BLaER1 treated with 17β-estradiol and CSF1 and Interleukin-3, amounts not matched to agents 10 nM and 100 nM (cell line): ENCODE data around the gene CPEB1.
"Not testable (repeated sequence)": the region's sequence is repeated elsewhere in the genome, so short reads cannot be mapped to it uniquely, and the experiment has no call there.

ENCODE experiments used
- H3K27ac ChIP-seq, 11 experiments: shearing (Covaris generic); formaldehyde crosslinking; 2 replicates each; pipeline ENCODE4 v1.8.1; 2022
- H3K27me3 ChIP-seq, 11 experiments: shearing (Covaris generic); formaldehyde crosslinking; 2 replicates each; pipeline ENCODE4 v1.8.1; 2022
- H3K36me3 ChIP-seq, 11 experiments: shearing (Covaris generic); formaldehyde crosslinking; 2 replicates each; pipeline ENCODE4 v1.8.1; 2022
- H3K4me1 ChIP-seq, 10 experiments: shearing (Covaris generic); formaldehyde crosslinking; 2 replicates each; pipeline ENCODE4 v1.8.1; 2022
- H3K4me2 ChIP-seq, 11 experiments: shearing (Covaris generic); formaldehyde crosslinking; 2 replicates each; pipeline ENCODE4 v1.8.1; 2022
- H3K4me3 ChIP-seq, 10 experiments: shearing (Covaris generic); formaldehyde crosslinking; 2 replicates each; pipeline ENCODE4 v1.8.1; 2022
- H3K9ac ChIP-seq, 11 experiments: shearing (Covaris generic); formaldehyde crosslinking; 2 replicates each; pipeline ENCODE4 v1.8.1; 2022
- H3K9me3 ChIP-seq, 11 experiments: shearing (Covaris generic); formaldehyde crosslinking; replicated peaks in 1 of 11; 2 replicates each; pipeline ENCODE4 v1.8.1; 2022
- H4K20me1 ChIP-seq, 11 experiments: shearing (Covaris generic); formaldehyde crosslinking; 2 replicates each; pipeline ENCODE4 v1.8.1; 2022
- Cebpa-rat ChIP-seq, 11 experiments: shearing (Covaris generic); IDR thresholded peaks; 2 replicates each; pipeline ENCODE4 v1.8.1; 2022

The CPEB1 gene

DNA sequence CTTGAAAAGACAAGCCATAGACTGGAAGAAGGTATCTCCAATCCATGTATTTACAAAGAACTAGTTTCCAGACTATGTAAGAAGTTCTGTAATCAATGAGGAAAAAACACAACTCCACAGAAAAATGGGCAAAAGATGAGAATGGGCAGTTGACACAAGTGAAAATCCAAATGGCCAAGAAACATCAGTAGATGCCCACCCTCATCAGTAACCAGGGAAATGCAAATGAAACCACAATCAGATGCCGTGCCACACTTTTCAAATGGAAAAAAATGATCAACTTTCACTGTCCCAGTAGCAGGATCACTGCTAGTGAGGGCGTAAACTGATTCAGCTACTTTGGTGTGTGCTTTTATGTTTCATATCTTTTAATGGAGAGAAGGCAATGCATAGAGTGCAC lies 4.5 kb upstream of the CPEB1 start:
- no peak overlapping the region for H3K4me3 ChIP-seq
- no peaks in the 10 kb centered on the region for H4K20me1 ChIP-seq
- no peaks in the 10 kb centered on the region for H3K4me1 ChIP-seq
- H3K27ac ChIP-seq: no peak overlapping the region
- no peaks in the 10 kb centered on the region for H3K36me3 ChIP-seq
- no peak overlapping the region for H3K9ac ChIP-seq
- H3K4me2 ChIP-seq: no peak overlapping the region
- no peaks in the 10 kb centered on the region for H3K27me3 ChIP-seq
- TF ChIP-seq Cebpa-rat (IDR thresholded peaks at IDR 0.05): no peak
- peaks cover 11 to 19% (median 16%) of the 10 kb centered on the region in 11 experiments for H3K9me3 ChIP-seq

DNA sequence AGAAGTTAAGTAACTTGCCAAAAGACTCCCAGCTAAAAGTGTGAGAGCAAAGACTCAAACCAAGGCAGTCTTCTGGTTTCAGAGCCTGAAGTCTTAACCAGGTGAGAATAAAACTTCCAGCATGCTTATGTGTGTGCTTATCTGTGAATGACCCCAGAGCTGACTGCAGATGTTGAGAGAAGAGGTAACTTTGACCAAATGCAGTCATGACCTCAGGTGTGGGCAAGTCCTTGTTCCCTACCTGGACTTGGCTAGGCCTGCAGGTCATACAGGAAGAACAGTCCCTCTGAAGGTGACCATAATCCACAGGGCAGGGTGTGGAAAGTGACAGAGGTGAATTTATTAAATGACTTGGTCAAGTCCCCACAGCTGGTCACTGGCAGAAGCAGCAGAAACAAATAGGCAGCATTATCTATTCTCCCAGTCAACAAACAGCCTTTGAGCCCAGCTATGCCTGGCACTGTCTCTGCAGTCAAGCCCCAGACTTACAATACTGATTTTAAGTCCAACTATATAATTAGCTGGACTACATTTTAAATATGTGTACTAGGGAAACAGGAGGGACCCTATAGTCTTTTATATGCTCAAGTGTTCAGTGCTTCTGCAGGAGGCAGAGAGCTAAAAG lies 3.0 kb upstream of the CPEB1 start:
- no peaks in the 10 kb centered on the region for H3K27me3 ChIP-seq
- peaks cover 16 to 25% (median 22%) of the 10 kb centered on the region in 11 experiments for H3K9me3 ChIP-seq
- no peak overlapping the region for H3K27ac ChIP-seq
- no peak for TF ChIP-seq Cebpa-rat (IDR thresholded peaks at IDR 0.05)
- no peak overlapping the region for H3K4me2 ChIP-seq
- H3K9ac ChIP-seq: no peak overlapping the region
- H3K4me1 ChIP-seq: no peaks in the 10 kb centered on the region
- no peak overlapping the region for H3K4me3 ChIP-seq
- H4K20me1 ChIP-seq: no peaks in the 10 kb centered on the region
- H3K36me3 ChIP-seq: no peaks in the 10 kb centered on the region

DNA sequence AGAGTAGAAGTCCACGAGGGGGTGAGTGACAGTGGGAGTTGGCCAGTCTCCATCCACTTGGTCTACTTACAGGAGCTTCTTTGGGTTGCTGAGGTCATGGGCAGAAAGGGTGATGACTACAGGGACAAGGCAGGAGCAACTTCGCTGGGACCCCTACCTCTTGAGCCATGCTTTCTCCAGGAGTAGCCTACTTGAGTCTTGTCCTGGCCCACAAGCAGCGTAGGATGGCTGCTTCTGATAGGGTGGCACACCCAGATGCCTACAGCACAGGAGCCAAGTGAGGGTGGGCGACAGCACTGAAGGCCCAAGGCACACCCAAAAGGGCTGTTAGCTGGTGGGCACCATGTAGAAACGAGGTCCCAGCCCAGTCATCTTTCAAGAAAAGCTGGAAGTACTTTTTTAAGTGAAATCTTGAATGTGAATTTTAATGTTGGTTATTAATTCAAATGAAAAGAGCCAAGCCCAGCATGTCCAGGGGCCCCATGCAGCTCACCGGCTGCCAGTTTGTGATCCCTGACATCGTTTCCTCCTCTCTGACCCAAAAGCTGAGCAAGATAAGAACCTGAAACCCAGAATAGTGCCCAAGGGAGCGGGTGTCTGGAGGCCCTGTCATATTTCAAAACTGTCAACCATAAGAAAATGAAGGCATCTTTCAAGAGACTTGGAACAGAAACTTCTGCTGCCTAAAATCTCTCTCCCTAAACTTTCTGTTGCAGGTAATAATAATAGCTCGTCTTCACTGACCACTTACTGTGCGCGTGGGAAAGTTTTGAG lies 2.2 kb upstream of the CPEB1 start:
- H3K4me3 ChIP-seq: no peak overlapping the region

DNA sequence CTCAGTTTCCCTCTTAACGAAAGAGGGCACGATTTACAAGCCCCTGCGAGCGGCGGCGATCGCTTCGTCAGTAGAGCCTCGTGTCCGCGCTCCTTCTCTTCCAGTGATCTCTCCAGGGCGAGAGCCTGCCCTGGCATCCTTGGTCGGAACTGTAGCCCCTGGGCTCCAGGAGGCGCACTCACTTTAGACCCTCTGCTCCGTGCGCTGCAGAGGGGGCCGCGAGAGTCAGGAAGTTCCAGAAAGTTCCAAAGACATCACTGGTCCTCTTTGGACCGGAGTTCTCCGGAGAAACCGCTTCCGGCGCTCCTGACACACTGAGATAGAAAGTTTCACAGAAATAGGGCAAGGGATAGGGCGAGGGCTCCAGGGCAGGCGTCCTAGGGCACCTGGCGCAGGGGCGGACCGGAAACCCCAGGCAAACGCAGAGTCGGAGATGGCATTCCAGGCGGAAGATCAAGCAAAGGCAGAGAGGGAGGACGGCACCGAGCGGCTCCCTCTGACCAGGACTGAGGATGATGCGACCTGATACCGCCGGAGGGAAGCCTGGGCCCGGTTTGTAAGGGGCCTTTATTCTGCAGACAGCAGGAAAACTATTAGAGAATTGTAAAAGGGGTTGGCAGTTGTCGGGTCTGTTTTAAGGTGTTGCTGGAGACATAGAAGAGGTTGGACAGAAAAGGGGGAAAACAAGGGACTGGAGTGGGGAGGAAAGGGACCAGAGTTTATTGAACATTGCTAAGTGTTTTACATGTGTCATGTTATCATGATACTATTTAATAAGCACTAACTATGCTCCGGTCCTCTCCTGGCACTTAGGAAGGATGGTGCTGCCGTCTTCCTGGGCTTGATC lies 1.3 kb upstream of the CPEB1 start:
- H3K36me3 ChIP-seq: no peaks in the 10 kb centered on the region
- no peak overlapping the region for H3K4me2 ChIP-seq
- no peaks in the 10 kb centered on the region for H4K20me1 ChIP-seq
- H3K4me1 ChIP-seq: no peaks in the 10 kb centered on the region
- TF ChIP-seq Cebpa-rat (IDR thresholded peaks at IDR 0.05): no peak
- H3K27ac ChIP-seq: no peak overlapping the region
- H3K9me3 ChIP-seq: peaks cover 16 to 25% (median 22%) of the 10 kb centered on the region in 11 experiments
- H3K9ac ChIP-seq: no peak overlapping the region
- H3K4me3 ChIP-seq: no peak overlapping the region
- H3K27me3 ChIP-seq: no peaks in the 10 kb centered on the region

More for the DNA sequence above, 2.2 kb upstream of the CPEB1 start:
- H3K27me3 ChIP-seq: no peaks in the 10 kb centered on the region
- peaks cover 16 to 25% (median 22%) of the 10 kb centered on the region in 11 experiments for H3K9me3 ChIP-seq
- H4K20me1 ChIP-seq: no peaks in the 10 kb centered on the region
- no peak overlapping the region for H3K27ac ChIP-seq
- no peaks in the 10 kb centered on the region for H3K4me1 ChIP-seq
- no peak overlapping the region for H3K9ac ChIP-seq
- no peak for TF ChIP-seq Cebpa-rat (IDR thresholded peaks at IDR 0.05)
- H3K4me2 ChIP-seq: no peak overlapping the region
- no peaks in the 10 kb centered on the region for H3K36me3 ChIP-seq

GRCh38 chr15:82647835-82648256 lies 683 bp upstream of the CPEB1 start:
- Histone ChIP-seq H3K4me2 (no peak overlapping the region), H3K9ac (no peak overlapping the region), H3K4me3 (no peak overlapping the region), H3K9me3 (peaks cover 16 to 25% (median 22%) of the 10 kb centered on the region in 11 experiments), H3K27me3 (no peaks in the 10 kb centered on the region), H3K27ac (no peak overlapping the region), H3K4me1 (no peaks in the 10 kb centered on the region), H3K36me3 (no peaks in the 10 kb centered on the region), H4K20me1 (no peaks in the 10 kb centered on the region)
- no peak for TF ChIP-seq Cebpa-rat (IDR thresholded peaks at IDR 0.05)

DNA sequence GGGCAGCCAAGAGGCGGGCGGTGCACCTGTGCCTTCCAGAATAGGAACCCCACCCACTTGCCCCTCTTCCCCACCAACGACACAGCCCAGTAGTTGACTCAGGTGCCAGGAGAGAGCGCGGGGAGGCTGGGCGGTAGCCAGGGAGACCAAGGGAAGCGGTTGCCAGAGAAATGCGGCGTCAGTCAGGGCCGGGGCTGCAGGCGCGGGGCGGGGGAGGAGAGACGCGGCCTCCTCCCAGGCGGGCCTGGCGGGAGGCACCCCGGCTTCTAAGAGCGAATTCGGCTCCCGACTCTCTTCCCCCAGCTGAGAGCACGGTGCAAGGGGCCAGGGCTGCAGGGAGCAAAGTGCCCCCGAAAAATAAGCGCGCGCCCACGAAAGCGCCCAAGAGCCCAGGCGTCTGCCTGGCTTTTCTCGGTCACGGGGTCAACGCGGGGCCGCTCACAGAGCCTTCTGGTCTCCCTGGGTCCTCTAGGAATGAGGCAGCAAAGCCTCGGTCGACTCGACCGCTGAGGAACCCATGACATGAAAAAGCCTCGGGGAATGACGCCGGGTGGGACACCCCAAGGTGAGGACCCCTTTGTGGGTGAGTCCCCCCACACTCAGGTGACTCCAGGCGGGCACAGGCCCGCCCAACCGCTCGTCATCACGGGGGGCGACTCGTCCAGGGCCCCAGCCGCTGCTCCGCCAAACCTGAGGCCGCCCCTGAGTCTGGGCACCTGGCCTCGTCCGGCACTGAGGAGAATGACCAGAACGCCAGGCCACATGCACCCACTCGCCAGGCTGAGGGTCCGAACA lies 716 bp downstream of the CPEB1 start:
- no peak for TF ChIP-seq Cebpa-rat (IDR thresholded peaks at IDR 0.05)
- Histone ChIP-seq H3K36me3 (no peaks in the 10 kb centered on the region), H3K4me3 (no peak overlapping the region), H4K20me1 (no peaks in the 10 kb centered on the region), H3K4me2 (no peak overlapping the region), H3K27me3 (no peaks in the 10 kb centered on the region), H3K9me3 (peaks cover 16 to 25% (median 22%) of the 10 kb centered on the region in 11 experiments), H3K9ac (no peak overlapping the region), H3K27ac (no peak overlapping the region), H3K4me1 (peaks cover 0 to 1% (median 0%) of the 10 kb centered on the region in 10 experiments; a peak in 1 of 20 replicates)

- not testable (repeated sequence) for H3K27me3 ChIP-seq, H3K4me3 ChIP-seq, H4K20me1 ChIP-seq, H3K27ac ChIP-seq, H3K9ac ChIP-seq, H3K4me1 ChIP-seq, H3K4me2 ChIP-seq, H3K36me3 ChIP-seq
- H3K9me3 ChIP-seq: peaks cover 16 to 25% (median 22%) of the 10 kb centered on the region in 11 experiments
These were observed 2.0 kb downstream of the CPEB1 start for GRCh38 chr15:82644967-82645852.

- Histone ChIP-seq H3K27me3 (no peaks in the 10 kb centered on the region), H3K27ac (no peak overlapping the region)
These were observed 3.2 kb downstream of the CPEB1 start for GRCh38 chr15:82643992-82644391.

More at GRCh38 chr15:82643992-82644391, 3.2 kb downstream of the CPEB1 start:
- Histone ChIP-seq H3K36me3 (no peaks in the 10 kb centered on the region), H3K4me3 (no peak overlapping the region), H3K9me3 (peaks cover 16 to 25% (median 22%) of the 10 kb centered on the region in 11 experiments), H3K4me2 (no peak overlapping the region), H3K9ac (no peak overlapping the region), H4K20me1 (no peaks in the 10 kb centered on the region), H3K4me1 (peaks cover 0 to 5% (median 0%) of the 10 kb centered on the region in 10 experiments; a peak in 1 of 20 replicates)
- no peak for TF ChIP-seq Cebpa-rat (IDR thresholded peaks at IDR 0.05)
